Activated CD8-positive, alpha-beta memory T cell treated with anti-CD3 and anti-CD28 coated beads, Interleukin-2, amount 50 U/mL, for 1 hour (primary cell): ENCODE data around the gene UBN2.

Experiments used
- DNase-seq: peaks from one replicate; pipeline ENCODE4 v3.0.0-alpha.2; 2020; ENCODE audit errors: extremely low read depth

Gene UBN2

DNA sequence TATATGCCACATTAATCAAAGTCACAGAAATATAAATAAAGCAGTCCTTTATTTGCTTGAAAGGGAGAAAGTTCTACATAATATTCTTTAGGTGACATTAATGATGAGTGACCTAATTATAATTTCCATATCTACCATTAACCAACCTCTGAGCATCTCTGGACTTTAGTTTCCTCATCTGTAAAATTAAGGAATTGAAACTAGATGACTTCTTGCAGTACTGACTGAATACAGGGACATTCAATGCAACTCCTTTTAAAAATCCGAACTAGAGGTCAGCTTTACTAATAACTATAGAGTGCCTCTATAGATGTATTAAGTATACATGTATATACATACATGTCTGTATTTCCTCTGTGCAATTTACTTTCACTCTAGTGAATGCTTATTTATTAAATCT lies 114.0 kb downstream of the UBN2 start:
- no peak for DNase-seq

DNA sequence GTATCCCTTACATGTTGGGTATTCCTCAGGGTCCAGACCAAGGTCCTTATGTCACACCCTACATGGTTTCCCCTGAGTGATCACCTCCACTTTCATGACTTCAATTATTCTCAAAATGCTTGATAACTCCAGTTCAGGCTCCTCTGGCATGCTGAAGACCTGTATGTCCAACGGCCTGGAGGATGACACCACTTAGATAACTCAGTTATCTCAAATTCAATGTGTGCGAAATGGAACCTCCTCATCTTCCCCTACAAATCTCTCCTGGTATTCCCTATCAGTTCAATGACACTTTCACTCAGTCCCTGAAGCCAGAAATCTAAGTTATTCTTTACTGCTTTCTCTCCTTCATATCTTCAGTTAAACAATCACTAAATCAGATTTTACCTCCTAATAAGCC lies 120.0 kb downstream of the UBN2 start:
- DNase-seq: no peak

DNA sequence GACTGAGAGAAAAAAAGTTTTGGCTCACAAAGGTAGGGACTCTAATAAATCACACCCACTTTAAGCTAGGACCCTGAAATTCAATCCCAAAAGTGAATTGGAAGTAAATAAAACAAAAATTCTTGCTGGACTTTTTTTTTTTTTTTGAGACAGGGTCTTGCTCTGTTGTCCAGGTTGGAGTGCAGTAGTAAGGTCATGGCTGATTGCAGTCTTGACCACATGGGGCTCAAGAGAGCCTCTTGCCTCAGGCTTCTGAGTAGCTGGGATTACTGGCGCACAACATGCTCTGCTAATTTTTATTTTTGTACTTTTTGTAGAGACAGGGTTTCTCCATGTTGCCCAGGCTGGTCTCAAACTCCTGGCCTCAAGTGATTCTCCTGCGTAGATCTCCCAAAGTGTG lies 123.7 kb downstream of the UBN2 start:
- DNase-seq: no peak

DNA sequence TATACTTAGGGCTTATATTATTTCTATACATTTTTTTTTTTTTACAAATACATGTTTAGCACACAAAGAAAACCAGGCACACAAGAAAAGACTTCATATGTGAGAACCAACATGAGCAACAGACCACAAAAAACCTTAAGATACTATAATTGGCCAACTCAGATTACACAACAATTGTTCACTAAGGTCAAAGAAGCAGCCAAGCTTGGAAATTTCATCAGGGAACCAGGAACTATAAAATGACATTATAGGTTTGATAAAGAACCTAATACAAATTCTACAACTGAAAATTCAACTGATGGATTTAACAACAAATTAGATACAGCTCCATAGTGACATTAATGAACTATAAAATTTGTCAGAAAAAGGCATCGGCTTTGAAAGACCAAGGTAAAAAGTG lies 124.3 kb downstream of the UBN2 start:
- no peak for DNase-seq
